GM18873 (cell line): ENCODE measurements around the gene CCDC85B.
A peak's percentile ranks its signal among the peaks of the same experiment; 100 is the strongest.

ENCODE experiments used
- ATAC-seq: cut with Tn5 transposase; IDR thresholded peaks from one replicate; pipeline ENCODE4 v1.9.1; 2021; ENCODE audit warnings: mild to moderate bottlenecking, moderate library complexity, moderate number of reproducible peaks; ENCODE audit not compliant: unreplicated experiment, low FRiP score

The CCDC85B gene

DNA sequence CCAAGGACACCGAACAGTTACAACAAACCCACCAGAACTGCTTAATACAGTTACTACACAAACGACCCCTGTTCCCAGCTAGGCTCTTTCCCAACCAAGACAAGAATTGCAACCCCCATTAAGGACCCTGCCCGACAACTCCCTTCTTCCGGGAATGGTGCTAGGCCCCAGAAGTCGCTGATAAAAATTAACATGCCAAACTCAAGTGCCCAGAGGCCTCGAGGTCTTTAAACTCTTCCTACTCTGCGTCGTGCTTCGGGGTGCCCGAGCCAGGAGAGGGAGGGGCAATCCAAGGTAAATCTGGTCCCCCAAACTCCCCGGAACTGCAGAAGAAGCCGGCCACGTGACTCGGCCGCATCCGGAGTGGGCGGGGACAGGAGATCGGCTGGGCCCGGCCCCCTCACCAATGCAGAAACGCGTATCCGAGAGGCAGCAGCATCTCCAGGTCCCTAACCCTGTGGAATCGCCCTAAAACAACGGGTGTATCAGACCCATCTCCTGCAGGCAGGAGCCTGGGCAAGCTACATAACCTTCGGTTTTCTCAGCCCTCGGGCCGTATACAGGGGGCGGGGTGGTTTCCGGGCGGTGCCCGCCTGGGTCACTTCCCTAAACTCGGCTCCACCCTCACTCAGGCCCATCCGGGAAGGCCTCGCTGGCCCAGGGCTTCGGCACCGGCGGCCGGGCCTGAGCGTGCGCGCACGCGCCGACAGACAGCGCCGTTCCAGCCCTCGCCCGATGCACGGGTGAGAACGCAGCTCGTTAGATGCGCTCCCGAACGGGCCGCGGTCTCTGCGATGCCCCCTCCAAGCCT is 33.6 kb upstream of the CCDC85B start:
- peak; percentile 22 for ATAC-seq

DNA sequence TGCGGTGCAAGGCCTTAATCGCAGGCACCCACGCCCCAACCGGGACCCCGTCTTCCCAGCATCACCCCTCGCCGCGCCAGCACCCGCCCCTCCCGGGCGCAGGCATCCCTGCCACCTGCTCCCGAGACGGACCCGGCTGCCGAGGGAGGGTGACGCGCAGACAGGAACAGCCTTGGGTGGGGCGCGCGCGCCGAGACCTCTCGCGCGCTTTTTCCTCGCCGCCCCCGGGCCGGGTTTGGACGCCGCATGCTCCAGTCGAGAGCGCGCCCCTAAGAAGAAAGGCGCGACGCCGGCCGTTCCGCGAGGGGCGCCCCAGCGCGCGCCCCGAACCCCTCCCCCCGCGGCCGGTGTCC is 33.0 kb upstream of the CCDC85B start:
- peak; percentile 2 for ATAC-seq

DNA sequence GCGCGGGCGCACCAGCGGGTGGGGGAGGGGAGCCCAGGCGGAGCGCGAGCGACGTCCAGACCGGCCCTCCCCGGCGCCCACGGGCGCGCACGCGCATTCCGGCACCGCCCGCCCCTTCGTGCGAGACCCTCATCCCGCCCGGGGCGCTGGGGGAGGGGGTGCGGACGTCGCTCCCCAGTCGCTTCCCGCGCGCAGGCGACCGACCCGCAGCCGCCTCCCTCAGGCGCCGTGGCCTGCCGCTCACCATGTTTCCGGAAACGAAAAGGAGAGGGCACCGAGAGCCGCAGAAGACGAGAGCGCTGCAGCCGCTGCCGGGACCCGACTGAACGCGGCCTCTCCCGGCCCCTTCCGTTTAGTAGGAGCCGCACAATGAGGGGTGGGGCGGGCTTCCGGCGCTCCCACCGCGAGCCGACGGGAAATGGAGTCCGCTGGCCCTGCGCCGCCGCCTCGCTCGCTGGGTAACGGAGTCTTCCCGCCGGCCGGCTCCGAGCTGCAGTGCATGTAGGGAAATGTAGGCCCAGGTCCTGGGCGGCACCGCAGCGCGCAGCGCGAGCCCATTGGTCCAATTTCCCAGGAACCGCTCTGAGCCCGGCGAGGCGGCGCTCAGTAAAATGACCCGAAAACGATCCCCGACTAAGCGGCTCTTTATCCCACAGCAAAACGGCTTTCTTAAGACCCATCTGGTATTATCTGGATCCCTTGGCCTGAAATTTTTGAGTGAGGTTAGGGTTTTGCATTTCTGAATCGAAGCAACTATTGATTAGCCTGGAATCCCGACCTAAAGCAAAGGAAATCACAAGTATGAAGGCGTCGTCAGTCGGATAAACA is 32.4 kb upstream of the CCDC85B start, which contains the start of gene CFL1:
CFL1 (minus strand) TSS at position 328 of the 828 bp plus-strand sequence; CDS start at position 247, 81 bp downstream.
- ATAC-seq = peak; percentile 45

DNA sequence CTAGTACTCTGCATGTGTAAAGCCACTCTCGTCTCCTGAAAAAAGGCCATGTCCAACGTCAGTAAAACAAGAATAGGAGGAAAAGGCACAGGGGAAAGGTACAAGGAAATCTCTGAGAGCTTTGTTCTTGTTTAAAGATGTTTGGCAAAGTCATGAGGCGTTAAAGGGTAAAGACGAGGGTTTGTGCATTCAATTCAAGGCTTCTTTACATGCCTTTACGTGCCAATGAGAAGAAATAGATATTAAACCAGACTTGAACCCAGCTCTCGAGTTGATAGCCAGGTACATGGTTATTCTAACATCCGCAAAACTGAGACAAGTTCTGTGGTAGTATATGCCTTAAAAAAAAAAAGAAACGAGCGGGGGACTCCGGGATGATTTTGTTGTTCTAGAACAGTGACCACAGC is 31.8 kb upstream of the CCDC85B start:
- ATAC-seq = no peak

DNA sequence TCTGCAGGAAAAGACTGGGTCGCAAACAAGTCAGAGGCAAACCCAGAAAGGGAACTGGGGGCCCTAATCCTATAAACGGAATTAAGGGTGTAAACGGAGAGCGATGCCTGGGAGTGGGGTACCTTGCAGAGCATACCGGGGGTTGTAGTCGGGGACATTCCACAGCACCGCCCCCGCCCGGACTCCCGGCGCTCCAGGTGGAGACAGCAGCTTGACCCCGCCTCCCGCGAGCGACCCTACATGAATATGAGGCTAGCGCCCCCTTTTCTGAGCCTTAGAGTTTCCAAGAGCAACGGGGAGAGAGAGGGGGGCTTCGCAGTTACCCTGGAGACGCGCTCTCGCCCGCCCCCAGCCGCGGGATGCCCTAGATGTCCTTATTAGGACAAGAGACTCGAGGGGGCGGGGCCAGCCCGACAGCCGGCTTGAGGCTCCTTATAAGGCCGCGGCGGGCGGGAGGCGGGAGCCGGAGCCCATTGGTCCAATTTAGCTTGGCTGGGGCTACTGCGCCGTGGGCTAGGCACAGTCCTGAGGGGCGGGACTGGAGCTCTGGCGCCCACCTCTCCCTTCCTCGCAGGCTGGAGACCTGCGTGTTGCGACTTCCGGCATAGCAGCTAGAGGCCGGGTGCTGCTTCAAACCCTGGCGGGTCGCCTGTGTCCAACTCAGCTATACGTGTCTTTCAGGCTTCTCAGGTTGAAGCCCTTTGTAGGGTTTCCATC is 31.2 kb upstream of the CCDC85B start:
- ATAC-seq = peak; percentile 47

DNA sequence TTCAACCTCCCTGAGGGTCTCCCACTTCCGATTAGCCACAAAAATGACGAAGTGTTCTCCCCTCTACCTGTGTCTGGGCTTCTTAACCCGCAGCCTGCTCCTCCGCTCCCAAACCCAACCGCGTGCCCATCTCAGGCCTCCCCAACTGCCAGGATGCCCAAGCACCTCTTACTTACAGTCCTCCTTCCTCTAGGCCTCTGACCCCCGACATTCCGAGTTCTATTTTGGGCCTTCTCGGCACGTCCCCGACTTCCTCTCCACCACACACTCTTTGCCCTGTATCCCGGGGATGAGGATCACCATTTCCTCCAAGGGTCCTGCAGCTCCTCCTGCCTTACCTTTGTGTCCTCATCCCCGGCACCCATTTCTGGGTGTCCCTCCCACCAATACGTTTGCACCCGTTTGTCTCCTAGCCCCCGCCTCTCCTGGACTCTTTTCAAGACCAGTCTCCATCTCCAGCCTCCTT is 30.6 kb upstream of the CCDC85B start:
- ATAC-seq = no peak

DNA sequence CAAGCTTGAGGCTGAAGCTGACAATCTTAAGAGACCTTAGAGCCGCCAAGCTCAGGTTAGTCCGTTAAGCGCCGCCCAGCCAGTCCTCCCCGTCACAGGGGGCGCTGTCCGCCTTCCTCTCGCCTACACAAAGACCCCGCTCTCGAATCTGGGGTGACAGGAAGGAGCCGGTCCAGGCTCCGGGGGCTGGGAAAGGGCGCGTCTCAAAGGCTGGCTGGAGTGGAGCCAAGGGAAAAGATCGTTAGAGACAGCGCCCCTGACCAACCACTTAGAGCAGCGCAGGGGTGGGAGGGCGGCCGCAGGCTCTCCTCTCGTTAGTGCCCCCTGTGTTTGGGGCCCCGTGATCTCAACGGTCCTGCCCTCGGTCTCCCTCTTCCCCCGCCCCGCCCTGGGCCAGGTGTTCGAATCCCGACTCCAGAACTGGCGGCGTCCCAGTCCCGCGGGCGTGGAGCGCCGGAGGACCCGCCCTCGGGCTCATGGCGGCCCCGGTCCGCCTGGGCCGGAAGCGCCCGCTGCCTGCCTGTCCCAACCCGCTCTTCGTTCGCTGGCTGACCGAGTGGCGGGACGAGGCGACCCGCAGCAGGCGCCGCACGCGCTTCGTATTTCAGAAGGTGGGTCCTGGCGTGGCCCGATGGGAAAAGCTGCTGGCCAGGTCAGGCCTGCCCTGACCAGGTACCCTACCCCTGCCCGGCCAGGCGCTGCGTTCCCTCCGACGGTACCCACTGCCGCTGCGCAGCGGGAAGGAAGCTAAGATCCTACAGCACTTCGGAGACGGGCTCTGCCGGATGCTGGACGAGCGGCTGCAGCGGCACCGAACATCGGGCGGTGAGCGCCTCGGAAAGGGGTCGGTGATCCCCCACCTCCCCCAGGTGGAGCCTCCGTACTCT is 30.0 kb upstream of the CCDC85B start, which contains the start of gene MUS81:
MUS81 (plus strand) TSS at position 156 of the 887 bp plus-strand sequence; CDS start at position 477, 321 bp downstream.
- ATAC-seq = no peak

DNA sequence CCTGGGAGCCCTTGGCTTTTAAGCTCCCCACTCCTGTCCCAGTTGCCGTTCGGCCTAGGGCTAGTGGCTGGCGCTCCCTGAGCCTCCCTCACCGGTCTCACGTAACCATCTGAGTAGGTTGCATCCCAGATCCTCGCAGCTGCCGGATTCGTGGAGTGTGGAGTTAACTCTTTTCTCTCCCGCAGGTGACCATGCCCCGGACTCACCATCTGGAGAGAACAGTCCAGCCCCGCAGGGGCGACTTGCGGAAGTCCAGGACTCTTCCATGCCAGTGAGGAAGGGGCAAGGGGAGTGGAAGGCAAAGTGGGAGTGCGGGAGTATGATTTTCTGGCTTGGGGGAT is 29.3 kb upstream of the CCDC85B start:
- ATAC-seq = no peak

DNA sequence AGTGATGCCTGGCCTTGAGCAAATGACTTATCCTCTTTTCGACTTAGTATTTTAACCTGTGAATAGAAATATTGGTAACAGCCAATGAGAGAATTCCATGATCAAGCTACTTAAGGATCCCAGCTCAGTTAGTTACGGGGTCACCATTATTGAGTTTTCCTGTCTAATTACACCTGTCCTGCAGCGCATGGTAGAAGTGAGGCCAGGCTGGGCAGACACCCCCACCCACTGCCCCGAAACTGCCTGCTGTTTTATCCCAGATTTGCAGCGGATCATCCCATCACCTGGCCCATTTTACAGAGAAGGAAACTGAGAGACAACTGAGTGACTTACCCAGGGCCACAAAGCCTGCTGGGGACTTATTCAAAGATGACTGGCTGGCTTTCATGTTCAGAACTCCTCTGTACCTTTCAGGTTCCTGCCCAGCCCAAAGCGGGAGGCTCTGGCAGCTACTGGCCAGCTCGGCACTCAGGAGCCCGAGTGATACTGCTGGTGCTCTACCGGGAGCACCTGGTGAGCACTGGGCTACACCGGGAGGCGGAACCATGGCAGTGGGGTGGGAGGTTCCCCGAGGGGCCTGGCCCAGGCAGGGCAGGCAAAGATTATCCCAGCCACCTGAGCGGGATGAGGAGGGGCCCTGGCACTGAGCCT is 28.8 kb upstream of the CCDC85B start:
- no peak for ATAC-seq

DNA sequence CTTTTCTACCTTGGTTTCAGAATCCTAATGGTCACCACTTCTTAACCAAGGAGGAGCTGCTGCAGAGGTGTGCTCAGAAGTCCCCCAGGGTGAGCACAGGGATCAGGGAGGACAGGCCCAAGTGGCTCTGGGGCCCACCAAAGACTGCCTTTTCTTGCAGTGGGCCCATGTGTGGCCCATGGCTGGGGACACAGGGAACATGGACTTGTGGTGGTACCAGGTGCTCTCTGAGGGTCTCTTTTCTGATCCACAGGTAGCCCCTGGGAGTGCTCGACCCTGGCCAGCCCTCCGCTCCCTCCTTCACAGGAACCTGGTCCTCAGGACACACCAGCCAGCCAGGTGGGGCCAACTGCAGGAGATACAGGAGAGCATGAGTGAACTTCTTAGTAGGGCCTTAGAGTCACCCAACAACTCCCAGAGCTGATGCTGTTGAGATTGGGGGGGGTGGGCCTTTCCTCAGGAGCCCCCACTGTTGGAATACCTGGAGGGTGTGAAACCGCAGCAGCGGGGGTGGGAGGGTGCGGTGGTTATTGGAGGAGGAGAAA is 28.2 kb upstream of the CCDC85B start:
- ATAC-seq = no peak

DNA sequence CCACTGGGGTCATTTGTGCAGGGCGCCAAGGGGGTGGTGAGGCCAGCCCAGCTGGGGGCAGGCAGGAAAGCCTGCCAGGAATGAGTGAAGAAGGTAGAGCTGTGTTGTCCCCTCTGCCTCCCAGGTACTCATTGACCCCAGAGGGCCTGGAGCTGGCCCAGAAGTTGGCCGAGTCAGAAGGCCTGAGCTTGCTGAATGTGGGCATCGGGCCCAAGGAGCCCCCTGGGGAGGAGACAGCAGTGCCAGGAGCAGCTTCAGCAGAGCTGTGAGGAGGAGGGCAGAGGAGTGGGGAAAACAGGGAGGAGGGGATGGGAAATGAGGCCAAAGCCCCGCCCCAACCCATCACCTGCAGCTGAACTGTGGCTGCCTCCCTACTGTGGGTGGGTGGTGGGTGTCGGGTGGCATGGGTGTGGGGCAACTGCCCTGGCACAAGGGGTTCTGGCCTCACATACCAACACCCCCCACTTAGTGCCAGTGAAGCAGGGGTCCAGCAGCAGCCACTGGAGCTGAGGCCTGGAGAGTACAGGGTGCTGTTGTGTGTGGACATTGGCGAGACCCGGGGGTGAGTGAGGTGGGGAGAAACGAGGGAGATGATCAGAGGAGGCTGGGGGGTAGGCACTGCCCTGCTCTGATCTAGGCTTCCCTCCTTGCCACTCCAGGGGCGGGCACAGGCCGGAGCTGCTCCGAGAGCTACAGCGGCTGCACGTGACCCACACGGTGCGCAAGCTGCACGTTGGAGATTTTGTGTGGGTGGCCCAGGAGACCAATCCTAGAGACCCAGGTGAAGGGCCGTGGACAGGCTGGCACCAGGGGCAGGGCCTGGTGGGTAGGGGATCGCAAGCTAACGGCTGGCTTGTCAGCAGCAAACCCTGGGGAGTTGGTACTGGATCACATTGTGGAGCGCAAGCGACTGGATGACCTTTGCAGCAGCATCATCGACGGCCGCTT is 27.3 kb upstream of the CCDC85B start:
- ATAC-seq = no peak

DNA sequence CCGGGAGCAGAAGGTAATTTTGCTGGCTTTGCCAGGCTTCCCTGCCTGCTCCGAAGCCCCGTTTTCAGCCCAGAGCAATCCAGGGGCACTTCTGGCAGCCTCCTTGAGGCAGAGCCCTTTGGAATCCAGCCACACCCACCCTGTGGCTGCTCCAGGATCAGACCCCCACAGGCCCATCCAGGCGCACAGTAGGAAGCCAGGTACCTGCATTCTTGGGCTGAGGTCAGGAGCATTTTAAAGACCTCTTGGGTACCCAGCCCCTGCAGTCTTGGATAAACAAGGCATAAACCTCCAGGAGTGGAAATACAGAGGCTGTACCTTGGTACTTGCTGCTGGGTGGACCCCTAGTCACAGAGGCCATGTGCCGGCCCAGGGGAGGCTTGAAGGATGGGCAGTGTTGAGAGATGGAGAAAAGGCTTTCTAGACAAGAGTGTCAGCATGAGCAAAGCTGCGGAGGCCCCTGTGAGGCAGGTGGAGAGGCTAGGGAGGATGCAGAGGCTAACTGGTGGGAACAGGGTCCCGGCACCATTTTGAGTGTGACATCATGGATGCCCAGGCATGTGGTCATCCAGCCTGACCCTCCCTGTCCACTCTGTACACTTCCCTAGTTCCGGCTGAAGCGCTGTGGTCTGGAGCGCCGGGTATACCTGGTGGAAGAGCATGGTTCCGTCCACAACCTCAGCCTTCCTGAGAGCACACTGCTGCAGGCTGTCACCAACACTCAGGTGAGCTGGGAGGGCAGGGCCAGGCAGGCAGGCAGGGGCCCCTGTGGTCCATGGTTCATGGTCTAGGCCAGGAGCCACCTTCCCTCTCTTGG is 26.4 kb upstream of the CCDC85B start:
- no peak for ATAC-seq

DNA sequence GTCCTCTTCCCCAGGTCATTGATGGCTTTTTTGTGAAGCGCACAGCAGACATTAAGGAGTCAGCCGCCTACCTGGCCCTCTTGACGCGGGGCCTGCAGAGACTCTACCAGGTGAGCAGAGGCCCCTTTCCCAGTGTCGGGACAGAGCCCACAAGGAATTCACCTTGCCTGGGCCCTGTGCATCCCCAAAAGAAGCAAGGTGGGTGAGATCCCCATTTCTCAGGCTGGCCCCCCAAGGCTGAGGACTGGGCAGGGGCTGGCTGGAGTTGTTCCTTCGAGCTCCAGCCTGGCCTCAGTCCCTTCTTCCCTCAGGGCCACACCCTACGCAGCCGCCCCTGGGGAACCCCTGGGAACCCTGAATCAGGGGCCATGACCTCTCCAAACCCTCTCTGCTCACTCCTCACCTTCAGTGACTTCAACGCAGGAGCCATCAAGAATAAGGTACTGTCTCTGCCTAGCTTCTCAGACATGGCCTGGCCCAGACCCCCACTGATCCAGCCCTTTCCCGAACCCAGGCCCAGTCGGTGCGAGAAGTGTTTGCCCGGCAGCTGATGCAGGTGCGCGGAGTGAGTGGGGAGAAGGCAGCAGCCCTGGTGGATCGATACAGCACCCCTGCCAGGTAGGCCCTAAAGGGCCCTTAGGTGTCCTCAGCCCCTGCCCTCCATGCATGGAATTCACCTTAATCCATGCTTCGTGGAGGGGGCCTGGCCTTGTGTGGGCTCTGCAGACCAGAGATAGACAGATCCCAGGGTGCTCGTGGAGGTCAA is 25.6 kb upstream of the CCDC85B start:
- no peak for ATAC-seq

DNA sequence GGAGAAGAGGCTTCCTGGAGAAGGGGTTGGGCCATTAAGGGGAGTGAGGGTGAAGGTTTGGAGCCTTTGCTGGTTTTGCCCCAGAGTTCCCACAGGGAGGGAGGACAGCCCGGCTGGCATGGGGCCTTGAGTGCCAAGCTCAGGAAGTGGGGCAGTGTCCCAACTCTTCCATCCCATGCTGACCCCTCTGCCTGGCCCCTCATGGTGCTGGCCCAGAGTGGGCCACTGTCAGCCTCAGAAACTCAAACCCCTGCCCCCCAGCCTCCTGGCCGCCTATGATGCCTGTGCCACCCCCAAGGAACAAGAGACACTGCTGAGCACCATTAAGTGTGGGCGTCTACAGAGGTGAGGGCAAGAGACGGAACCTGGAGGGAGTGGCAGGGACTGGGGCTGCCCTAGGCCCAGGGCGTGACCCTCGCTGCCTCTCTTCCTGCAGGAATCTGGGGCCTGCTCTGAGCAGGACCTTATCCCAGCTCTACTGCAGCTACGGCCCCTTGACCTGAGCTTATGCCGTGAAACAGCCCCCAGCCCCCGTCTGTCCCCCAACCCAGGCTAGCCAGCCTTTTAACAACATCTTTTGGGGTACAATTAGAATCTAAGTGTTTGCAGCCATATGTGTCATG is 24.8 kb upstream of the CCDC85B start:
- no peak for ATAC-seq

DNA sequence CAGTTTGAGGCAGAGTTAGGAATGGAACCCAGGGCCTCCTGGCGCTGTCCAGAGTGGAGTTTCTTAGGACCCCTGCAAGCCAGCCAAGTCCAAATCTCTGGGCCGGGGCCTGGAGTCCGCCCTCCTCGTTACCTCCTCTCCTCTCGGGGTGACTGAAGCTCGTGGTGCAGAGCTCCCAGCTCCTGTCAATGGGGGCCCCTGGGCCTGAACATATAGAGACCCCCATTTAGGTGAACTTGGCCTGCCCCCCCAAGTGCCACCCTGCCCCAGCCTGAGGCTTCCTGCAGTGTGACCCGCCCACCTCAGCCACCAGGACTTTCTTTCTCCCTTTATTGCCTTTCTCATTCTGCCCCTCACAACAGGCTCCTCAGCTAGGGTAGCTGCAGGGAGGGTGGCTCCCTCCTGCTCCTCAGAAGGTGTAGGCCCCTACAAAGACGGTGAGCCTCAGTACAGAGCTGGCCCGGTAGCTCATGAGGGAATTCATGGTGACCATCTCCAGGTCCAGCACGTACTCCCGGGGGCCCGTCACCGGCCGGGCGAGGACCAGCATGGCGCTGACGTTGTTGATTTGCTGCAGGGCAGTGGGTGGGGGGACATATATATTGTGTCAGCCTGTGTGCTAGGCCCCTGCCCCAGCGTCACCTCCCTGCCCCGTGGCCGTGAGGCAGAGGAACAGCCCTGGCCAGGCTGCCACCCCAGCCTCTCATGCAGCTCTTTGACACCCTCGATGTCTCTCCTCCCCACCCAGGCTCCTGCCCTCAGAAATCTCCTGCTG is 23.8 kb upstream of the CCDC85B start:
- no peak for ATAC-seq
